ENCODE results near the gene CDK15. TPM values are rescaled to one million over a fixed set of nuclear protein-coding genes. Genes with fewer than 3 reads are reported as not detected.
"Not testable (repeated sequence)": the region's sequence is repeated elsewhere in the genome, so short reads cannot be mapped to it uniquely, and the experiment has no call there.

CDK15 gene
- total and polyA plus RNA-seq, 4 donors, result 0.22 to 0.55 (median 0.40) TPM

GRCh38 chr2:201798252-201798913 lies 8.0 kb upstream of the CDK15 start:
- Histone ChIP-seq H3K36me3 (ENCODE audit: control insufficient read depth, insufficient read depth, low read length) (no peaks in the 10 kb centered on the region), H3K27me3 (ENCODE audit: control insufficient read depth, insufficient read depth, low read length) (no peaks in the 10 kb centered on the region), H3K4me3 (ENCODE audit: low read depth, low read length) (no peak overlapping the region), H3K4me1 (ENCODE audit: control insufficient read depth, insufficient read depth, low read length) (no peaks in the 10 kb centered on the region), H3K27ac (ENCODE audit: low read depth, low read length) (no peak overlapping the region), H3K9me3 (ENCODE audit: control insufficient read depth, insufficient read depth, low read length) (no peaks in the 10 kb centered on the region)
- WGBS (ENCODE audit: insufficient coverage), result 100% methylated on average over 1 of the region's 7 CpGs
- DNase-seq (ENCODE audit: low read depth in 4 of 6, low spot score in 6 of 6), result no peak

- not testable (repeated sequence) for H3K27me3 ChIP-seq (ENCODE audit: control insufficient read depth, insufficient read depth, low read length); H3K4me3 ChIP-seq (ENCODE audit: low read depth, low read length); H3K36me3 ChIP-seq (ENCODE audit: control insufficient read depth, insufficient read depth, low read length); H3K4me1 ChIP-seq (ENCODE audit: control insufficient read depth, insufficient read depth, low read length); H3K27ac ChIP-seq (ENCODE audit: low read depth, low read length); H3K9me3 ChIP-seq (ENCODE audit: control insufficient read depth, insufficient read depth, low read length)
- DNase-seq (ENCODE audit: low read depth in 4 of 6, low spot score in 6 of 6), result peak in 1 of 6 donors; percentile 27
- 29% methylated on average over 1 of the region's 2 CpGs for WGBS (ENCODE audit: insufficient coverage)
Observed at GRCh38 chr2:201798914-201799285, 7.4 kb upstream of the CDK15 start.

- 16% methylated on average over 5 of the region's 8 CpGs for WGBS (ENCODE audit: insufficient coverage)
- no peaks in the 10 kb centered on the region for H3K36me3 ChIP-seq (ENCODE audit: control insufficient read depth, insufficient read depth, low read length)
- peaks cover 6% of the 10 kb centered on the region for H3K4me1 ChIP-seq (ENCODE audit: control insufficient read depth, insufficient read depth, low read length)
- peak overlapping the region; percentile 35 for H3K27ac ChIP-seq (ENCODE audit: low read depth, low read length)
- DNase-seq (ENCODE audit: low read depth in 4 of 6, low spot score in 6 of 6), result peak in 2 of 6 donors; percentile 25 to 55
- no peaks in the 10 kb centered on the region for H3K9me3 ChIP-seq (ENCODE audit: control insufficient read depth, insufficient read depth, low read length)
- no peaks in the 10 kb centered on the region for H3K27me3 ChIP-seq (ENCODE audit: control insufficient read depth, insufficient read depth, low read length)
- H3K4me3 ChIP-seq (ENCODE audit: low read depth, low read length), result no peak overlapping the region
Observed at GRCh38 chr2:201807452-201807999, 1.2 kb downstream of the CDK15 start.

GRCh38 chr2:201808027-201808426 lies 1.7 kb downstream of the CDK15 start:
- DNase-seq (ENCODE audit: low read depth in 4 of 6, low spot score in 6 of 6), result peak in 1 of 6 donors; percentile 7
- no peak overlapping the region for H3K27ac ChIP-seq (ENCODE audit: low read depth, low read length)

GRCh38 chr2:201809633-201810032 lies 3.3 kb downstream of the CDK15 start:
- Histone ChIP-seq H3K27me3 (ENCODE audit: control insufficient read depth, insufficient read depth, low read length) (no peaks in the 10 kb centered on the region), H3K27ac (ENCODE audit: low read depth, low read length) (no peak overlapping the region), H3K4me1 (ENCODE audit: control insufficient read depth, insufficient read depth, low read length) (peaks cover 6% of the 10 kb centered on the region), H3K9me3 (ENCODE audit: control insufficient read depth, insufficient read depth, low read length) (no peaks in the 10 kb centered on the region), H3K4me3 (ENCODE audit: low read depth, low read length) (no peak overlapping the region), H3K36me3 (ENCODE audit: control insufficient read depth, insufficient read depth, low read length) (no peaks in the 10 kb centered on the region)
- WGBS (ENCODE audit: insufficient coverage), result 89% methylated on average over 1 of the region's 4 CpGs
- no peak for DNase-seq (ENCODE audit: low read depth in 4 of 6, low spot score in 6 of 6)

More at GRCh38 chr2:201808027-201808426, 1.7 kb downstream of the CDK15 start:
- Histone ChIP-seq H3K27me3 (ENCODE audit: control insufficient read depth, insufficient read depth, low read length) (no peaks in the 10 kb centered on the region), H3K4me1 (ENCODE audit: control insufficient read depth, insufficient read depth, low read length) (peaks cover 6% of the 10 kb centered on the region), H3K4me3 (ENCODE audit: low read depth, low read length) (no peak overlapping the region), H3K9me3 (ENCODE audit: control insufficient read depth, insufficient read depth, low read length) (no peaks in the 10 kb centered on the region), H3K36me3 (ENCODE audit: control insufficient read depth, insufficient read depth, low read length) (no peaks in the 10 kb centered on the region)
- 67% methylated on average over 1 of the region's 2 CpGs for WGBS (ENCODE audit: insufficient coverage)

- 97% methylated on average over 6 of the region's 7 CpGs for WGBS (ENCODE audit: insufficient coverage)
- H3K9me3 ChIP-seq (ENCODE audit: control insufficient read depth, insufficient read depth, low read length); H3K4me1 ChIP-seq (ENCODE audit: control insufficient read depth, insufficient read depth, low read length); DNase-seq (ENCODE audit: low read depth in 4 of 6, low spot score in 6 of 6); H3K27me3 ChIP-seq (ENCODE audit: control insufficient read depth, insufficient read depth, low read length); H3K4me3 ChIP-seq (ENCODE audit: low read depth, low read length); H3K27ac ChIP-seq (ENCODE audit: low read depth, low read length); H3K36me3 ChIP-seq (ENCODE audit: control insufficient read depth, insufficient read depth, low read length): not testable (repeated sequence)
Observed at GRCh38 chr2:201810604-201811003, 4.3 kb downstream of the CDK15 start.

- Histone ChIP-seq H3K4me3 (ENCODE audit: low read depth, low read length) (no peak overlapping the region), H3K27ac (ENCODE audit: low read depth, low read length) (no peak overlapping the region), H3K9me3 (ENCODE audit: control insufficient read depth, insufficient read depth, low read length) (no peaks in the 10 kb centered on the region), H3K27me3 (ENCODE audit: control insufficient read depth, insufficient read depth, low read length) (no peaks in the 10 kb centered on the region), H3K36me3 (ENCODE audit: control insufficient read depth, insufficient read depth, low read length) (no peaks in the 10 kb centered on the region), H3K4me1 (ENCODE audit: control insufficient read depth, insufficient read depth, low read length) (no peaks in the 10 kb centered on the region)
- peak in 2 of 6 donors; percentile 63 to 64 for DNase-seq (ENCODE audit: low read depth in 4 of 6, low spot score in 6 of 6)
- WGBS (ENCODE audit: insufficient coverage), result 81% methylated on average over 4 of the region's 9 CpGs
Observed at GRCh38 chr2:201813996-201814760, 7.8 kb downstream of the CDK15 start.

GRCh38 chr2:201816657-201817575 lies 10.6 kb downstream of the CDK15 start:
- Histone ChIP-seq H3K4me1 (ENCODE audit: control insufficient read depth, insufficient read depth, low read length) (no peaks in the 10 kb centered on the region), H3K4me3 (ENCODE audit: low read depth, low read length) (no peak overlapping the region), H3K36me3 (ENCODE audit: control insufficient read depth, insufficient read depth, low read length) (no peaks in the 10 kb centered on the region), H3K27ac (ENCODE audit: low read depth, low read length) (no peak overlapping the region), H3K9me3 (ENCODE audit: control insufficient read depth, insufficient read depth, low read length) (no peaks in the 10 kb centered on the region), H3K27me3 (ENCODE audit: control insufficient read depth, insufficient read depth, low read length) (no peaks in the 10 kb centered on the region)
- WGBS (ENCODE audit: insufficient coverage), result 93% methylated on average over 1 of the region's 5 CpGs
- DNase-seq (ENCODE audit: low read depth in 4 of 6, low spot score in 6 of 6), result no peak

- no peak for DNase-seq (ENCODE audit: low read depth in 4 of 6, low spot score in 6 of 6)
- Histone ChIP-seq H3K4me1 (ENCODE audit: control insufficient read depth, insufficient read depth, low read length) (no peaks in the 10 kb centered on the region), H3K27ac (ENCODE audit: low read depth, low read length) (no peak overlapping the region), H3K9me3 (ENCODE audit: control insufficient read depth, insufficient read depth, low read length) (no peaks in the 10 kb centered on the region), H3K27me3 (ENCODE audit: control insufficient read depth, insufficient read depth, low read length) (no peaks in the 10 kb centered on the region), H3K4me3 (ENCODE audit: low read depth, low read length) (no peak overlapping the region), H3K36me3 (ENCODE audit: control insufficient read depth, insufficient read depth, low read length) (no peaks in the 10 kb centered on the region)
- WGBS (ENCODE audit: insufficient coverage), result 93% methylated on average over 2 of the region's 4 CpGs
Observed at GRCh38 chr2:201820383-201821007, 14.2 kb downstream of the CDK15 start.

Measured in spinal cord (tissue), 10 donors.